PC-3 (cell line): ENCODE measurements around the gene PPP2R5B. TPM values are rescaled to one million over a fixed set of nuclear protein-coding genes. Genes with fewer than 3 reads are reported as not detected.

Experiments used
- ATAC-seq: fragments of 200-7000 bp; cut with Tn5 transposase; 2 replicates; pipeline ENCODE4 v1.9.1; 2020; ENCODE audit warnings: mild to moderate bottlenecking, moderate library complexity
- BruUV-seq: library from RNA; stranded (reverse); fragments of 400-500 nt; replicated peaks from 2 replicates; lab custom pipeline; 2021; lab: Mats Ljungman, UMichigan
- CTCF ChIA-PET: fragments of 300-600 bp; sonication (Branson Sonifier 250); formaldehyde crosslinking; loops from one replicate; lab custom pipeline; 2022; ENCODE audit warnings: antibody characterized with exemption; lab: Charles Lee
- POLR2A ChIA-PET: fragments of 300-600 bp; sonication (Branson Sonifier 250); formaldehyde crosslinking; loops from one replicate; lab custom pipeline; 2022; ENCODE audit warnings: antibody characterized with exemption; ENCODE audit not compliant: unreplicated experiment; lab: Charles Lee
- DNase-seq: peaks from one replicate; pipeline ENCODE4 v3.0.0-alpha.2; 2015
- H2AFZ ChIP-seq: fragments of 300-600 bp; sonication (generic); 2 replicates; pipeline ENCODE4 v1.6.0; 2016; ENCODE audit warnings: antibody characterized with exemption, low read length
- H3F3A ChIP-seq: fragments of 300-600 bp; sonication (generic); one replicate; pipeline ENCODE4 v1.6.0; 2017; ENCODE audit warnings: antibody characterized with exemption, low read length, control low read depth, mild to moderate bottlenecking; ENCODE audit not compliant: unreplicated experiment
- H3K27ac ChIP-seq: fragments of 300-600 bp; sonication (generic); 2 replicates; pipeline ENCODE4 v1.5.1; 2016; ENCODE audit warnings: mild to moderate bottlenecking, low read length
- H3K27me3 ChIP-seq: fragments of 300-600 bp; sonication (generic); 2 replicates; pipeline ENCODE4 v1.6.1; 2016; ENCODE audit warnings: low read length, mixed read lengths
- H3K36me3 ChIP-seq: fragments of 300-600 bp; sonication (generic); 2 replicates; pipeline ENCODE4 v1.6.1; 2016; ENCODE audit warnings: low read depth, mixed run types, low read length, mixed read lengths
- H3K4me1 ChIP-seq: fragments of 300-600 bp; sonication (generic); 2 replicates; pipeline ENCODE4 v1.5.1; 2016; ENCODE audit warnings: low read length; ENCODE audit not compliant: insufficient read depth
- H3K4me2 ChIP-seq: fragments of 300-600 bp; sonication (generic); 2 replicates; pipeline ENCODE4 v1.6.0; 2016; ENCODE audit warnings: low read length
- H3K4me3 ChIP-seq: fragments of 300-600 bp; sonication (generic); 2 replicates; pipeline ENCODE4 v1.5.1; 2016; ENCODE audit warnings: mild to moderate bottlenecking, low read length, mixed read lengths
- H3K79me2 ChIP-seq: fragments of 300-600 bp; sonication (generic); 2 replicates; pipeline ENCODE4 v1.6.1; 2017; ENCODE audit warnings: low read length, mixed read lengths
- H3K9ac ChIP-seq: fragments of 300-600 bp; sonication (generic); 2 replicates; pipeline ENCODE4 v1.6.0; 2016; ENCODE audit warnings: mild to moderate bottlenecking, low read length
- H3K9me2 ChIP-seq: fragments of 300-600 bp; sonication (generic); replicated peaks from 2 replicates; pipeline ENCODE4 v1.6.1; 2016; ENCODE audit warnings: mixed run types, low read length, mixed read lengths
- H3K9me3 ChIP-seq: fragments of 300-600 bp; sonication (generic); 2 replicates; pipeline ENCODE4 v1.6.1; 2016; ENCODE audit warnings: low read length, mixed read lengths
- H4K20me1 ChIP-seq: fragments of 300-600 bp; sonication (generic); 2 replicates; pipeline ENCODE4 v1.6.1; 2016; ENCODE audit warnings: low read length, mixed read lengths
- CTCF ChIP-seq: fragments of 300-600 bp; sonication (generic); conservative IDR thresholded peaks from 2 replicates; pipeline ENCODE4 v1.5.1; 2017; ENCODE audit warnings: antibody characterized with exemption, low read depth, mild to moderate bottlenecking, low read length
- EZH2 ChIP-seq: fragments of 300-600 bp; sonication (generic); IDR thresholded peaks from one replicate; pipeline ENCODE4 v1.6.1; 2017; ENCODE audit warnings: antibody characterized with exemption, mild to moderate bottlenecking, low read length; ENCODE audit not compliant: unreplicated experiment
- EZH2phosphoT487 ChIP-seq: fragments of 300-600 bp; sonication (generic); IDR thresholded peaks from 2 replicates; pipeline ENCODE4 v1.6.1; 2018; ENCODE audit warnings: mild to moderate bottlenecking, antibody characterized with exemption, low read length, borderline replicate concordance
- intact Hi-C: fragments of 100-400 bp; cut with micrococcal nuclease; formaldehyde crosslinking; loops from 2 replicates; pipeline ENCODE4 v1.9.0; 2023
- total RNA-seq: library from RNA; depleted of rRNA; stranded (reverse); fragments of >200 nt; gene quantifications from 2 replicates; pipeline ENCODE4 v1.2.3, GENCODE V29; 2014

Gene PPP2R5B
- total RNA-seq, 1 experiment from 2014 or later = 24.9 TPM

- TF ChIP-seq EZH2 (no peak), EZH2phosphoT487 (no peak), CTCF (no peak)
- Histone ChIP-seq H3K27me3 (no peaks in the 10 kb centered on the region), H3K4me1 (peaks cover 36% of the 10 kb centered on the region), H3K4me2 (peak overlapping the region; percentile 87), H3K27ac (peak overlapping the region; percentile 29), H3K9me3 (no peaks in the 10 kb centered on the region), H2AFZ (no peak overlapping the region), H3K9ac (peak overlapping the region; percentile 89), H3K36me3 (peaks cover 17% of the 10 kb centered on the region), H3K79me2 (peaks cover 65% of the 10 kb centered on the region), H3K4me3 (peak overlapping the region; percentile 78), H4K20me1 (peaks cover 41% of the 10 kb centered on the region), H3F3A (no peaks in the 10 kb centered on the region), H3K9me2 (no peaks in the 10 kb centered on the region)
- DNase-seq = peak; percentile 40
- no TSS peak for BruUV-seq
- ATAC-seq = peak; percentile 2
- intact Hi-C loops = loop anchor here (1.0 to 2.0 kb wide), 3 partner anchors 8 to 31 kb away; no protein-coding TSS in a partner anchor
- ChIA-PET CTCF (interaction anchor here (0.5 to 1.5 kb wide), 5 partner anchors 9 to 31 kb away, joined by 4 to 10 read pairs (median 6); no protein-coding TSS in a partner anchor), POLR2A (interaction anchor here (0.7 to 1.3 kb wide), 7 partner anchors 8 to 104 kb away, joined by 4 to 7 read pairs (median 5); partner anchors contain the start of gene SF1)
Observed at GRCh38 chr11:64877390-64878222, 46.9 kb upstream of the PPP2R5B start.

GRCh38 chr11:64878223-64878493, 46.3 kb upstream of the PPP2R5B start:
- no peaks in the 10 kb centered on the region for H3F3A ChIP-seq
- H4K20me1 ChIP-seq = peaks cover 41% of the 10 kb centered on the region
- peaks cover 30% of the 10 kb centered on the region for H3K4me1 ChIP-seq
- peak overlapping the region; percentile 89 for H3K9ac ChIP-seq
- ChIA-PET CTCF (interaction anchor here (1.5 to 2.4 kb wide), 2 partner anchors 9 to 30 kb away, joined by 5 to 6 read pairs; no protein-coding TSS in a partner anchor), POLR2A (interaction anchor here (0.7 to 1.3 kb wide), 3 partner anchors 9 to 32 kb away, joined by 5 to 7 read pairs (median 6); no protein-coding TSS in a partner anchor)
- H2AFZ ChIP-seq = no peak overlapping the region
- H3K27me3 ChIP-seq = no peaks in the 10 kb centered on the region
- BruUV-seq = TSS peak; percentile 41
- intact Hi-C loops = loop anchor here (1.0 to 2.0 kb wide), 3 partner anchors 9 to 31 kb away; no protein-coding TSS in a partner anchor
- TF ChIP-seq CTCF (no peak), EZH2phosphoT487 (no peak), EZH2 (no peak)
- no peaks in the 10 kb centered on the region for H3K9me2 ChIP-seq
- H3K27ac ChIP-seq = peak overlapping the region; percentile 29
- DNase-seq (no peak), ATAC-seq (peak; percentile 3)
- H3K4me2 ChIP-seq = peak overlapping the region; percentile 87
- no peaks in the 10 kb centered on the region for H3K9me3 ChIP-seq
- peaks cover 59% of the 10 kb centered on the region for H3K79me2 ChIP-seq
- H3K4me3 ChIP-seq = peak overlapping the region; percentile 78
- peaks cover 12% of the 10 kb centered on the region for H3K36me3 ChIP-seq
